Measurements from ENCODE around the gene LTA. TPM values are rescaled to one million over a fixed set of nuclear protein-coding genes. Genes with fewer than 3 reads are reported as not detected.

LTA gene
- total and polyA plus RNA-seq, 2 donors (not counting 3 experiments of a cell fraction or from before 2014, with no cell fraction given) = 0.46 TPM; not detected in 1

DNA sequence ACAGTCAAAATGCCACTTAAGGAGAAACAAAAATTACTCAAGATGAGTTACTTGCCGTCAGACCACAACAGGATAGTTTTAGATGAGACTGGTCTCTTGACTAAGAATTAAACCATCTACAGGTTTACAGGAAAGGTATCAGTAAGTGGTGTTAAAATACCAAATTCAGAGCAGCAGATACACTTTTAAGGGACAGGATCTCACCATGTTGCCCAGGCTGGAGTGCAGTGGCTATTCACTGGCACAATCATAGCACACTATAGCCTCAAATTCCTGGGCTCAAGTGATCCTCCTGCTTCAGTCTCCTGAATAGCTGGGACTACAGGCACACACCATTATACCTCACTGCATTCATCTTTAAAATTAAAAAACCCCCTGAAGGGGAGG is 38.6 kb upstream of the LTA start:
- CTCF ChIA-PET = no interaction called here
- FAIRE-seq = no peak
- BruUV-seq (replicated peaks) = no TSS peak

More for the DNA sequence above, 38.6 kb upstream of the LTA start:
- Histone ChIP-seq H3K9ac (replicated peaks; ENCODE audit: extremely low read depth, insufficient read depth, low read length) (no peak overlapping the region), H4K20me1 (replicated peaks; ENCODE audit: control insufficient read depth, extremely low read depth, insufficient read depth, low read length) (no peaks in the 10 kb centered on the region), H3K9me1 (replicated peaks; ENCODE audit: control insufficient read depth, extremely low read depth, insufficient read depth, low read length) (no peaks in the 10 kb centered on the region), H2AFZ (ENCODE audit: low read depth, low read length) (no peak overlapping the region), H3K27ac (ENCODE audit: insufficient read depth, low read depth, low read length) (no peak overlapping the region), H3K27me3 (ENCODE audit: control insufficient read depth in 2 of 2, insufficient read depth in 2 of 2, low read length in 2 of 2) (no peaks in the 10 kb centered on the region), H3K4me3 (replicated peaks in 1 of 3; ENCODE audit: insufficient read depth in 1 of 3, low read depth in 1 of 3, low read length in 3 of 3) (no peak overlapping the region), H3K36me3 (ENCODE audit: control insufficient read depth in 2 of 2, extremely low read depth in 1 of 2, insufficient read depth in 2 of 2, low read length in 2 of 2) (peaks cover 42 to 63% of the 10 kb centered on the region in 2 experiments), H3K4me1 (ENCODE audit: control insufficient read depth, extremely low read depth, insufficient read depth, low read length) (peaks cover 1% of the 10 kb centered on the region), H3K4me2 (ENCODE audit: insufficient read depth, low read length) (no peak overlapping the region), H3K79me2 (ENCODE audit: control insufficient read depth, insufficient read depth, low read length) (peaks cover 50% of the 10 kb centered on the region), H3K9me3 (replicated peaks; ENCODE audit: control insufficient read depth, insufficient read depth, low read length) (no peaks in the 10 kb centered on the region)
- TF ChIP-seq FOS (IDR thresholded peaks at IDR 0.05; ENCODE audit: borderline replicate concordance, insufficient read depth, low read length) (no peak), POLR2AphosphoS5 (IDR thresholded peaks at IDR 0.05; ENCODE audit: insufficient read depth, low read depth, low read length) (no peak), JUN (IDR thresholded peaks at IDR 0.05; ENCODE audit: borderline replicate concordance, insufficient read depth, insufficient read length, low read depth) (no peak), GATA2 (IDR thresholded peaks at IDR 0.05; ENCODE audit: insufficient read depth, insufficient read length, low read depth, low read length) (no peak), POLR2A (IDR thresholded peaks at IDR 0.05; ENCODE audit: low read depth, low read length) (no peak), MYC (IDR thresholded peaks at IDR 0.05; ENCODE audit: low read depth, low read length) (no peak), EZH2 (IDR thresholded peaks at IDR 0.05; ENCODE audit: borderline replicate concordance, low read depth, low read length, severe bottlenecking) (no peak)
- TF ChIP-seq, protein P1, sequence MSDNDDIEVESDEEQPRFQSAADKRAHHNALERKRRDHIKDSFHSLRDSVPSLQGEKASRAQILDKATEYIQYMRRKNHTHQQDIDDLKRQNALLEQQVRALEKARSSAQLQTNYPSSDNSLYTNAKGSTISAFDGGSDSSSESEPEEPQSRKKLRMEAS (IDR thresholded peaks at IDR 0.05; ENCODE audit: insufficient read depth, insufficient read length) = no peak
- TF ChIP-seq, protein P2, sequence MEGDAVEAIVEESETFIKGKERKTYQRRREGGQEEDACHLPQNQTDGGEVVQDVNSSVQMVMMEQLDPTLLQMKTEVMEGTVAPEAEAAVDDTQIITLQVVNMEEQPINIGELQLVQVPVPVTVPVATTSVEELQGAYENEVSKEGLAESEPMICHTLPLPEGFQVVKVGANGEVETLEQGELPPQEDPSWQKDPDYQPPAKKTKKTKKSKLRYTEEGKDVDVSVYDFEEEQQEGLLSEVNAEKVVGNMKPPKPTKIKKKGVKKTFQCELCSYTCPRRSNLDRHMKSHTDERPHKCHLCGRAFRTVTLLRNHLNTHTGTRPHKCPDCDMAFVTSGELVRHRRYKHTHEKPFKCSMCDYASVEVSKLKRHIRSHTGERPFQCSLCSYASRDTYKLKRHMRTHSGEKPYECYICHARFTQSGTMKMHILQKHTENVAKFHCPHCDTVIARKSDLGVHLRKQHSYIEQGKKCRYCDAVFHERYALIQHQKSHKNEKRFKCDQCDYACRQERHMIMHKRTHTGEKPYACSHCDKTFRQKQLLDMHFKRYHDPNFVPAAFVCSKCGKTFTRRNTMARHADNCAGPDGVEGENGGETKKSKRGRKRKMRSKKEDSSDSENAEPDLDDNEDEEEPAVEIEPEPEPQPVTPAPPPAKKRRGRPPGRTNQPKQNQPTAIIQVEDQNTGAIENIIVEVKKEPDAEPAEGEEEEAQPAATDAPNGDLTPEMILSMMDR (IDR thresholded peaks at IDR 0.05; ENCODE audit: extremely low read depth in 1 of 2, insufficient read depth in 1 of 2, low read depth in 1 of 2, low read length in 2 of 2) = no peak
- no peak for DNase-seq (ENCODE audit: low read depth, low spot score)
- dilution Hi-C loops (cut with MboI; ENCODE audit: extremely low pct_ligation_motif_present, low sequenced_read_pairs) = no loop called here
- POLR2A ChIA-PET = no interaction called here
- intact Hi-C loops (cut with micrococcal nuclease) = no loop called here
